HepG2 (cell line): ENCODE measurements around the gene TRPM6. TPM values are rescaled to one million over a fixed set of nuclear protein-coding genes. Genes with fewer than 3 reads are reported as not detected.

Source experiments
- ATAC-seq: fragments of 200-7000 bp; cut with Tn5 transposase; 3 replicates; pipeline ENCODE4 v1.9.1; 2020; ENCODE audit warnings: mild to moderate bottlenecking, moderate library complexity
- BruUV-seq: library from RNA; stranded (reverse); fragments of 400-500 nt; replicated peaks from 2 replicates; lab custom pipeline; 2021; lab: Mats Ljungman, UMichigan
- CTCF ChIA-PET: fragments of 300-600 bp; formaldehyde crosslinking; extraction: SDS; loops from one replicate; lab custom pipeline; 2021; ENCODE audit warnings: low total read pairs, inconsistent platforms, low intra/inter-chr PET ratio; lab: Yijun Ruan, JAX
- POLR2A ChIA-PET: fragments of 350-600 bp; sonication (Branson Sonifier 250); formaldehyde crosslinking; loops from one replicate; lab custom pipeline; 2020; ENCODE audit warnings: antibody characterized with exemption, inconsistent platforms; lab: Yijun Ruan, JAX
- DNase-seq: peaks from one replicate; pipeline ENCODE4 v3.0.0-alpha.2; 2015; ENCODE audit warnings: low spot score
- FAIRE-seq: peaks from 3 replicates; lab custom pipeline; 2011; peaks lifted over from hg19 to GRCh38; lab: Jason Lieb, UNC
- H2AFZ ChIP-seq: one replicate; pipeline ENCODE4 v1.6.1; 2011; ENCODE audit warnings: low read length, inconsistent platforms
- H3K27ac ChIP-seq: fragments of 300-600 bp; 3 replicates; pipeline ENCODE4 v1.8.0; 2011; ENCODE audit warnings: mixed run types, mild to moderate bottlenecking, mixed read lengths, low read length, inconsistent platforms; ENCODE audit not compliant: insufficient read depth; ENCODE audit errors: extremely low read length
- H3K27me3 ChIP-seq, 2 experiments: fragments of 200-600 bp in 1 of 2; 2 replicates in 1 of 2; 3 replicates in 1 of 2; pipeline versions ENCODE4 v1.6.0 to v1.8.0; 2011; ENCODE audit warnings: low read length in 2 of 2, mild to moderate bottlenecking in 2 of 2, moderate library complexity in 2 of 2, inconsistent platforms in 1 of 2; ENCODE audit not compliant: insufficient read depth in 2 of 2, control insufficient read depth in 1 of 2
- H3K36me3 ChIP-seq, 2 experiments: fragments of 200-600 bp in 1 of 2; replicated peaks in 1 of 2; 2 replicates in 1 of 2; 3 replicates in 1 of 2; pipeline versions ENCODE4 v1.5.1 to v1.8.0; 2011; ENCODE audit warnings: low read length in 2 of 2, inconsistent platforms in 1 of 2; ENCODE audit not compliant: insufficient read depth in 2 of 2, control insufficient read depth in 1 of 2
- H3K4me1 ChIP-seq: 2 replicates; pipeline ENCODE4 v1.5.1; 2012; ENCODE audit warnings: low read length, inconsistent platforms; ENCODE audit not compliant: insufficient read depth
- H3K4me2 ChIP-seq: 2 replicates; pipeline ENCODE4 v1.6.0; 2011; ENCODE audit warnings: low read depth, low read length, inconsistent platforms
- H3K4me3 ChIP-seq, 3 experiments: fragments of 200-600 bp in 1 of 3; sonication (generic), shearing (Covaris generic) in 1 of 3; replicated peaks in 1 of 3; 2 replicates each; pipeline ENCODE4 v1.5.1; 2011 to 2016; ENCODE audit warnings: low read length in 3 of 3, inconsistent platforms in 2 of 3, low read depth in 2 of 3, mild to moderate bottlenecking in 2 of 3, control low read depth in 1 of 3, mixed read lengths in 1 of 3; ENCODE audit not compliant: insufficient read depth in 1 of 3
- H3K79me2 ChIP-seq: one replicate; pipeline ENCODE4 v1.6.1; 2011; ENCODE audit warnings: low read length, inconsistent platforms; ENCODE audit not compliant: insufficient read depth
- H3K9ac ChIP-seq: 2 replicates; pipeline ENCODE4 v1.6.0; 2011; ENCODE audit warnings: mild to moderate bottlenecking, low read depth, low read length, inconsistent platforms; ENCODE audit not compliant: insufficient read depth
- H3K9me3 ChIP-seq: 2 replicates; pipeline ENCODE4 v1.5.1; 2012; ENCODE audit warnings: mild to moderate bottlenecking, low read length
- H4K20me1 ChIP-seq: 2 replicates; pipeline ENCODE4 v1.6.0; 2011; ENCODE audit warnings: inconsistent platforms, mild to moderate bottlenecking, low read length, moderate library complexity; ENCODE audit not compliant: insufficient read depth
- CAMTA2 ChIP-seq: sonication (generic); formaldehyde crosslinking; IDR thresholded peaks from 2 replicates; pipeline ENCODE4 v1.4.0; 2020; ENCODE audit warnings: mild to moderate bottlenecking, missing genetic modification reagents, borderline replicate concordance
- DMAP1 ChIP-seq: IDR thresholded peaks from 2 replicates; pipeline ENCODE4 v1.6.1; 2016
- ETV5 ChIP-seq: IDR thresholded peaks from 2 replicates; pipeline ENCODE4 v1.6.1; 2018; ENCODE audit warnings: missing biosample characterization, missing genetic modification reagents, inconsistent platforms, borderline replicate concordance
- FOXO1 ChIP-seq: sonication (generic); formaldehyde crosslinking; IDR thresholded peaks from 2 replicates; pipeline ENCODE4 v1.4.0; 2020; ENCODE audit warnings: missing genetic modification reagents
- HHEX ChIP-seq: IDR thresholded peaks from 2 replicates; pipeline ENCODE4 v1.6.1; 2016; ENCODE audit warnings: control low read depth
- IKZF1 ChIP-seq: fragments of 450-650 bp; IDR thresholded peaks from 2 replicates; pipeline ENCODE4 v1.7.1; 2016
- MAFK ChIP-seq, 2 experiments: IDR thresholded peaks in 1 of 2; conservative IDR thresholded peaks in 1 of 2; 2 replicates each; pipeline ENCODE4 v1.6.1; 2011; ENCODE audit warnings: improper control_type of control experiment in 2 of 2, low read length in 2 of 2
- MATR3 ChIP-seq: sonication (generic); formaldehyde crosslinking; IDR thresholded peaks from 2 replicates; pipeline ENCODE4 v1.4.0; 2020; ENCODE audit warnings: missing genetic modification reagents
- SMC3 ChIP-seq: IDR thresholded peaks from 2 replicates; pipeline ENCODE4 v1.6.1; 2011; ENCODE audit warnings: low read length, improper control_type of control experiment
- TBX3 ChIP-seq: fragments of 450-650 bp; IDR thresholded peaks from 2 replicates; pipeline ENCODE4 v1.6.1; 2017; ENCODE audit warnings: antibody characterized with exemption, mild to moderate bottlenecking, inconsistent platforms, borderline replicate concordance
- ZFP36 ChIP-seq: fragments of 150-350 bp; IDR thresholded peaks from 2 replicates; pipeline ENCODE4 v1.6.1; 2018; ENCODE audit warnings: borderline replicate concordance, low read length, low read depth; ENCODE audit not compliant: partially characterized antibody
- ZNF263 ChIP-seq: sonication (generic); formaldehyde crosslinking; IDR thresholded peaks from 2 replicates; pipeline ENCODE4 v1.4.0; 2020; ENCODE audit warnings: missing genetic modification reagents
- ZNF292 ChIP-seq: sonication (generic); formaldehyde crosslinking; IDR thresholded peaks from 2 replicates; pipeline ENCODE4 v1.8.1; 2022; ENCODE audit warnings: mild to moderate bottlenecking, low read depth, missing genetic modification reagents, borderline replicate concordance
- ZNF30 ChIP-seq: sonication (generic); formaldehyde crosslinking; IDR thresholded peaks from 2 replicates; pipeline ENCODE4 v1.5.0; 2020; ENCODE audit warnings: mild to moderate bottlenecking, missing genetic modification reagents
- ZNF335 ChIP-seq: sonication (generic); formaldehyde crosslinking; IDR thresholded peaks from 2 replicates; pipeline ENCODE4 v1.4.0; 2020; ENCODE audit warnings: missing genetic modification reagents
- ZNF776 ChIP-seq: sonication (generic); formaldehyde crosslinking; IDR thresholded peaks from 2 replicates; pipeline ENCODE4 v1.4.0; 2020; ENCODE audit warnings: mild to moderate bottlenecking, missing genetic modification reagents
- ZNF878 ChIP-seq: sonication (generic); formaldehyde crosslinking; IDR thresholded peaks from 2 replicates; pipeline ENCODE4 v1.8.1; 2023; ENCODE audit warnings: mild to moderate bottlenecking, missing genetic modification reagents, moderate library complexity
- ZSCAN29 ChIP-seq: sonication (generic); formaldehyde crosslinking; conservative IDR thresholded peaks from 2 replicates; pipeline ENCODE4 v1.4.0; 2020; ENCODE audit warnings: mild to moderate bottlenecking, missing genetic modification reagents
- WGBS: methylation state at CpG from one replicate; pipeline ENCODE4 v1.1.6; 2017; ENCODE audit warnings: low lambda C conversion rate; 5-methylcytosine and 5-hydroxymethylcytosine counted together
- in situ Hi-C: cut with HindIII; loops from 2 replicates; pipeline ENCODE4 v1.10.0; 2017; ENCODE audit warnings: low pct_unique_long_range_greater_than_20kb; ENCODE audit not compliant: extremely low pct_ligation_motif_present
- intact Hi-C: fragments of 100-400 bp; cut with micrococcal nuclease; formaldehyde crosslinking; loops from one replicate; pipeline ENCODE4 v1.10.0; 2022; ENCODE audit not compliant: unreplicated experiment
- polyA plus RNA-seq, 8 experiments: library from polyadenylated mRNA; depleted of rRNA in 3 of 8; stranded (reverse) in 7 of 8; unstranded in 1 of 8; fragments of >200 nt; fragmentation: Illumina TruSeq in 4 of 8; extraction: Trizol in 4 of 8; gene quantifications; 2 replicates each; pipeline versions ENCODE4 v1.2.1 to v1.2.3, GENCODE V29; 2011 to 2016; ENCODE audit warnings: low read depth in 4 of 8, missing spikeins in 1 of 8, mixed read lengths in 1 of 8; ENCODE audit not compliant: insufficient read depth in 1 of 8
- total RNA-seq, 5 experiments: library from RNA; depleted of rRNA; stranded (reverse); fragments of >200 nt; fragmentation: Illumina TruSeq; extraction: Trizol; gene quantifications; 2 replicates each; pipeline ENCODE4 v1.2.3, GENCODE V29; 2016; ENCODE audit warnings: low read depth in 1 of 5
- TF ChIP-seq, protein P1 (sequence below): sonication (generic); formaldehyde crosslinking; IDR thresholded peaks from 2 replicates; pipeline ENCODE4 v1.5.0; 2020; ENCODE audit warnings: mild to moderate bottlenecking, low read depth, missing genetic modification reagents, borderline replicate concordance
- TF ChIP-seq, protein P2 (sequence below): sonication (generic); formaldehyde crosslinking; IDR thresholded peaks from 2 replicates; pipeline ENCODE4 v1.4.0; 2020; ENCODE audit warnings: mild to moderate bottlenecking, missing genetic modification reagents

TRPM6 gene
- total and polyA plus RNA-seq, 2 of the 13 experiments (the other 11 are each of a cell fraction or from before 2014, with no cell fraction given), result 0.01 to 0.09 TPM

DNA sequence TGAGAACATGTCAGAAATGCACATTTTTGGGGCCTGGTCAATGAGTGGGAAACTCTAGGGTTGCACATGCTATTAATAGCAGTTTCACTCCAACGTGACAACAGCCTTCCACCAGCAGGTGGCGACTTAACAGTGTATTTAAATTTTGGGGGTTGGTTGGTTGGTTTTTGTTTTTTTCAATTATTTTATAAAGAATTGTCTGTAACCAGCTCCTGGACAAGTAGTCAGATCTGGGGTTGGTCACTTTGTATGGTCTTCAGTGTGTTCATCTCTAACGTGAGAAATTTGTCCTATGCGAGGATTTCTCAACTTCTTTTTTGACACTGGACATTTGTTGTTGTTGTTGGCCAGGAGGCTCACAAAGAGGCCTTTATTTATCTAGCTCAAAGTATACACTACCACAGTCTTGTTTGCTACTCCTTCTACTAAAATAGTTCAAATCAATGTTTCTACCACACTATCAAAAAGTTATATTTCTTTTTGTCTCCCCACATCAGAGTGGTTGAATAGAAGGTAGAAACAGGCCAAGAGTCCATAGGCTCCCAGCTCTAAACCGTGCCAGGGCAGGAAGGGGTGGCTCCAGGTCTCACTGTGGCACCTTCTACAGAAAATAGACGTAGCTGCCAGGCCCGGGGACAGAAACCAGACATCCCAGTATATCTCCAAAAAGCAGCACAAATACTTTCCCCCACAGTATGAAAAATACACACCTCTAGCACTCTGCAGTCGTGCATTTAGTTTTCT is 110.4 kb downstream of the TRPM6 start (continued):
- TF ChIP-seq, protein P1, sequence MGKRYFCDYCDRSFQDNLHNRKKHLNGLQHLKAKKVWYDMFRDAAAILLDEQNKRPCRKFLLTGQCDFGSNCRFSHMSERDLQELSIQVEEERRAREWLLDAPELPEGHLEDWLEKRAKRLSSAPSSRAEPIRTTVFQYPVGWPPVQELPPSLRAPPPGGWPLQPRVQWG (CRISPR knock-in tag), result no peak
- TF ChIP-seq ZNF263 (CRISPR knock-in tag), result no peak
- no peak for TF ChIP-seq MATR3 (CRISPR knock-in tag)
- no peak for TF ChIP-seq CAMTA2 (CRISPR knock-in tag)

DNA sequence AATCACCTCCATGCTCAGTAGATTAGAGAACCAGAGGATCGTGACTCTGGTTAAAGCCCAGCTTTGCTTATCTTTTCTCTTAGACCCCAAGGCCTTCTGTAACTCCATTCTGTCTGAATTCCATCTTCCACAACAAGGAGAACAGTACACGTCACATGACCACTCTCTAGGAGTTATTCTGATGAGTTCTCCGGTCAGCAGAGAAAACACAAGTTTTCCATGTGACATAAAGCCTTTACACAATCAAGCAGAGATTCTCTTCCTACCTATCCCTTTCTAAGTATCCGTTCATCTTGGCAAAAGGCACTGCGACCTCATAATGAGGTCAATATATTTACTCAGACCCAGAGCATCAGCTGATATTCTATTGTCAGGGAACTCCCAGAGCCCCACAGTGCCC is 112.3 kb downstream of the TRPM6 start:
- Histone ChIP-seq H3K4me1 (peaks cover 41% of the 10 kb centered on the region), H3K9me3 (no peaks in the 10 kb centered on the region), H3K79me2 (no peaks in the 10 kb centered on the region), H3K4me2 (no peak overlapping the region), H3K27ac (no peak overlapping the region), H3K4me3 (no peak overlapping the region)
- FAIRE-seq, result no peak
- intact Hi-C loops, result loop anchor here (2.0 kb wide), 1 partner anchor 111 kb away; the partner anchor contains the start of gene TRPM6
- in situ Hi-C loops, result loop anchor here (5.0 to 10.0 kb wide), 2 partner anchors 169 to 227 kb away; no protein-coding TSS in a partner anchor
- no peak for DNase-seq
- TF ChIP-seq DMAP1 (CRISPR knock-in tag) (no peak), ETV5 (no peak), ZFP36 (no peak), ZSCAN29 (CRISPR knock-in tag) (no peak), ZNF263 (CRISPR knock-in tag) (no peak), ZNF292 (CRISPR knock-in tag) (no peak), IKZF1 (no peak), SMC3 (no peak), MAFK (conservative IDR thresholded peaks at IDR 0.05 in 1 of 2, IDR thresholded peaks at IDR 0.05 in 1 of 2; ENCODE audit: low read length in 2 of 2) (no peak), ZNF878 (CRISPR knock-in tag) (no peak), ZNF335 (CRISPR knock-in tag) (no peak), FOXO1 (no peak), ZNF30 (CRISPR knock-in tag) (no peak), HHEX (CRISPR knock-in tag) (no peak), ZNF776 (CRISPR knock-in tag) (no peak), TBX3 (no peak)
- TF ChIP-seq, protein P2, sequence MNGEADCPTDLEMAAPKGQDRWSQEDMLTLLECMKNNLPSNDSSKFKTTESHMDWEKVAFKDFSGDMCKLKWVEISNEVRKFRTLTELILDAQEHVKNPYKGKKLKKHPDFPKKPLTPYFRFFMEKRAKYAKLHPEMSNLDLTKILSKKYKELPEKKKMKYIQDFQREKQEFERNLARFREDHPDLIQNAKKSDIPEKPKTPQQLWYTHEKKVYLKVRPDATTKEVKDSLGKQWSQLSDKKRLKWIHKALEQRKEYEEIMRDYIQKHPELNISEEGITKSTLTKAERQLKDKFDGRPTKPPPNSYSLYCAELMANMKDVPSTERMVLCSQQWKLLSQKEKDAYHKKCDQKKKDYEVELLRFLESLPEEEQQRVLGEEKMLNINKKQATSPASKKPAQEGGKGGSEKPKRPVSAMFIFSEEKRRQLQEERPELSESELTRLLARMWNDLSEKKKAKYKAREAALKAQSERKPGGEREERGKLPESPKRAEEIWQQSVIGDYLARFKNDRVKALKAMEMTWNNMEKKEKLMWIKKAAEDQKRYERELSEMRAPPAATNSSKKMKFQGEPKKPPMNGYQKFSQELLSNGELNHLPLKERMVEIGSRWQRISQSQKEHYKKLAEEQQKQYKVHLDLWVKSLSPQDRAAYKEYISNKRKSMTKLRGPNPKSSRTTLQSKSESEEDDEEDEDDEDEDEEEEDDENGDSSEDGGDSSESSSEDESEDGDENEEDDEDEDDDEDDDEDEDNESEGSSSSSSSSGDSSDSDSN (CRISPR knock-in tag), result no peak
- TF ChIP-seq, all 625 proteins: peak for 0
- no peak overlapping the region for H3K9ac ChIP-seq
- no peaks in the 10 kb centered on the region for H3K27me3 ChIP-seq
- H3K36me3 ChIP-seq, result no peaks in the 10 kb centered on the region
- WGBS, result 82% methylated on average over 5 of the region's 5 CpGs
- H4K20me1 ChIP-seq, result no peaks in the 10 kb centered on the region
- no TSS peak for BruUV-seq
- CTCF ChIA-PET, result interaction anchor here (3.7 to 5.3 kb wide), 2 partner anchors 227 to 302 kb away, joined by 41 to 61 read pairs; no protein-coding TSS in a partner anchor
- no peak for ATAC-seq
- no peak overlapping the region for H2AFZ ChIP-seq
- POLR2A ChIA-PET, result interaction anchor here (0.9 kb wide), 2 partner anchors 227 to 253 kb away, joined by 3 read pairs; partner anchors contain the start of gene CARNMT1
